ENCODE measurements around the gene NFKBIA.

The NFKBIA gene

DNA sequence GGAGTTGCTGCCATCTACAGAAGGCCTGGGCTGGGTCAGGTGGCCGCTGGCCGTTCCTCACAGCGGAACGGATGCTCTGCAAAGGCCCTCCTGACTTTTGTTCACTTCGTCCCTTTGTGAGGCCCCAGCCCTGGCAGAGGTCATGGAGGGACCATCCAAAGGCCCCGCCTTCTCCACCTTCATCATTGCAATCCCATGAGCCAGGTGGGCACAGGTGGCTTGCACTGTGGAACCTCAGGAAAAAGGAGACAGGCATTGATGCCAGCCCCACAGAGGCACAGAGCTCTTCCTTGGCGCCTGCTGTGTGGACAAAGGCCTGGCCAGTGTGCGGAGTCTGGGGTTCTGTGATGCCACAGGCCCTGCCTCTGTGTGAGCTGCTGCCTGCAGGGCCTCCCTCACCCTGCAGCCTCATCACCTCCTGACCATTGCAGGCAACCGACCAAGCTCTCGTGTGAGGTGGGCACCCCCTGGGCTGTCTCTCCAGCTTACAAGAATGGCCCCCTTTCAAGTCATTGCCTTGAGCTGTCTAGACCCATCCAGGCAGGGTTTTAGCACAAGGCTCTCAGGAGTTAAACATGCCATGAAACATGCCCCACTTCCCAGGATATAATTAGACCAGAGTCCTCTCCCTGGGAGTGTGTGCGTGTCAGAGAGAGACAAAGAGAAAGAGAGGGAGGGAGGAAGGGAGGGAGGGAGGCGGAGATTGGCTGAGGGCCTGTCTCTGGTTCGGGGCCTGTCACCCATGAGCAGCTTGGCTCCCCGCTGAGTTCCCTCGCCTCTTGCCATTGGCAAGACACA is 19.3 kb downstream of the NFKBIA start:
- Histone ChIP-seq H2AFZ (ENCODE audit: low read depth, low read length) (peak overlapping the region; percentile 48; the same call in 1 of the 2 replicates), H3K27me3 (ENCODE audit: insufficient read depth, low read length, poor library complexity) (no peaks in the 10 kb centered on the region), H3K4me2 (ENCODE audit: insufficient read depth, low read length) (no peak overlapping the region), H4K20me1 (ENCODE audit: insufficient read depth, low read length) (no peaks in the 10 kb centered on the region), H3K4me3 (ENCODE audit: low read depth in 1 of 2, low read length in 2 of 2) (no peak overlapping the region), H3K79me2 (ENCODE audit: insufficient read depth, low read length) (no peaks in the 10 kb centered on the region), H3K9ac (ENCODE audit: low read depth, low read length) (no peak overlapping the region), H3K9me3 (ENCODE audit: insufficient read depth, low read length, severe bottlenecking) (no peaks in the 10 kb centered on the region), H3K4me1 (ENCODE audit: insufficient read depth, low read length) (no peaks in the 10 kb centered on the region), H3K36me3 (ENCODE audit: insufficient read depth, low read length) (no peaks in the 10 kb centered on the region), H3K27ac (ENCODE audit: low read length) (no peak overlapping the region)
- ATAC-seq (ENCODE audit: insufficient read depth, low read depth) (peak; percentile 54), DNase-seq (no peak)
- TF ChIP-seq, protein P1, sequence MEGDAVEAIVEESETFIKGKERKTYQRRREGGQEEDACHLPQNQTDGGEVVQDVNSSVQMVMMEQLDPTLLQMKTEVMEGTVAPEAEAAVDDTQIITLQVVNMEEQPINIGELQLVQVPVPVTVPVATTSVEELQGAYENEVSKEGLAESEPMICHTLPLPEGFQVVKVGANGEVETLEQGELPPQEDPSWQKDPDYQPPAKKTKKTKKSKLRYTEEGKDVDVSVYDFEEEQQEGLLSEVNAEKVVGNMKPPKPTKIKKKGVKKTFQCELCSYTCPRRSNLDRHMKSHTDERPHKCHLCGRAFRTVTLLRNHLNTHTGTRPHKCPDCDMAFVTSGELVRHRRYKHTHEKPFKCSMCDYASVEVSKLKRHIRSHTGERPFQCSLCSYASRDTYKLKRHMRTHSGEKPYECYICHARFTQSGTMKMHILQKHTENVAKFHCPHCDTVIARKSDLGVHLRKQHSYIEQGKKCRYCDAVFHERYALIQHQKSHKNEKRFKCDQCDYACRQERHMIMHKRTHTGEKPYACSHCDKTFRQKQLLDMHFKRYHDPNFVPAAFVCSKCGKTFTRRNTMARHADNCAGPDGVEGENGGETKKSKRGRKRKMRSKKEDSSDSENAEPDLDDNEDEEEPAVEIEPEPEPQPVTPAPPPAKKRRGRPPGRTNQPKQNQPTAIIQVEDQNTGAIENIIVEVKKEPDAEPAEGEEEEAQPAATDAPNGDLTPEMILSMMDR (IDR thresholded peaks at IDR 0.05; ENCODE audit: borderline replicate concordance, extremely low read depth, low read length, poor library complexity, severe bottlenecking): no peak
- no peak for TF ChIP-seq EZH2 (IDR thresholded peaks at IDR 0.05; ENCODE audit: borderline replicate concordance, low read depth, low read length, severe bottlenecking)

DNA sequence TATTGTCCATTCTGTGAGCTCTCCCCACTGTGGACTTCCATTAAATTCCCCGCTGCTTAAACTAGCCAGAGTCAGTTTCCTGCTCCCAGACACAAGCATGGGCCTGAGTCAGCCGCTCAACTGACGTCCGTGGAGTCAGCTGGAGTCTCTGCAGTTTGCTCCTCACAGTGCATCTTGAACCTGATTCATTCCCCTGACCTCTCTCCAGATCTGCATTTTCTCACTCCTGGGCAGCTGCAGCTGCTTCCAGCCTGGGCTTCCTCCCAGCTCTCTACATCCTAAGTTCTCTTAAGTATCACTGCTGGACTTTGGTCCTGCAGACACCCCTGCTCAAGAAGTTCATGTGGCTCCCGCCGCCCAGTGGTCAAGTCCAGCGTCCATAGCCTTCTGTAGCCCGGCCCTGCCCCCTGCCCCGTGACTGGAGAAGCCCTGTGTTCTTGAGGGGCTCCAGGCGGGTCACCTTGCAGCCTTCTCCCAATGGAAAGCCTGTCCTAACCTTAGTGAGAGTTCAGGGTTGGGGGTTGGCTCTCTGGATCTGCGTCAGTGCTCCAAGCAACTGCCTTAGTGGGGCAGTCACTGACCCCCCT is 20.0 kb downstream of the NFKBIA start:
- Histone ChIP-seq H3K79me2 (ENCODE audit: insufficient read depth, low read length) (no peaks in the 10 kb centered on the region), H2AFZ (ENCODE audit: low read depth, low read length) (no peak overlapping the region), H3K36me3 (ENCODE audit: insufficient read depth, low read length) (no peaks in the 10 kb centered on the region), H3K27ac (ENCODE audit: low read length) (no peak overlapping the region), H3K4me2 (ENCODE audit: insufficient read depth, low read length) (no peak overlapping the region), H3K9ac (ENCODE audit: low read depth, low read length) (no peak overlapping the region), H3K27me3 (ENCODE audit: insufficient read depth, low read length, poor library complexity) (no peaks in the 10 kb centered on the region), H3K9me3 (ENCODE audit: insufficient read depth, low read length, severe bottlenecking) (no peaks in the 10 kb centered on the region), H3K4me1 (ENCODE audit: insufficient read depth, low read length) (no peaks in the 10 kb centered on the region), H3K4me3 (ENCODE audit: low read depth in 1 of 2, low read length in 2 of 2) (no peak overlapping the region), H4K20me1 (ENCODE audit: insufficient read depth, low read length) (no peaks in the 10 kb centered on the region)
- no peak for ATAC-seq (ENCODE audit: insufficient read depth, low read depth)
- TF ChIP-seq, protein P1 (IDR thresholded peaks at IDR 0.05; ENCODE audit: borderline replicate concordance, extremely low read depth, low read length, poor library complexity, severe bottlenecking): no peak
- TF ChIP-seq EZH2 (IDR thresholded peaks at IDR 0.05; ENCODE audit: borderline replicate concordance, low read depth, low read length, severe bottlenecking): no peak
- no peak for DNase-seq

DNA sequence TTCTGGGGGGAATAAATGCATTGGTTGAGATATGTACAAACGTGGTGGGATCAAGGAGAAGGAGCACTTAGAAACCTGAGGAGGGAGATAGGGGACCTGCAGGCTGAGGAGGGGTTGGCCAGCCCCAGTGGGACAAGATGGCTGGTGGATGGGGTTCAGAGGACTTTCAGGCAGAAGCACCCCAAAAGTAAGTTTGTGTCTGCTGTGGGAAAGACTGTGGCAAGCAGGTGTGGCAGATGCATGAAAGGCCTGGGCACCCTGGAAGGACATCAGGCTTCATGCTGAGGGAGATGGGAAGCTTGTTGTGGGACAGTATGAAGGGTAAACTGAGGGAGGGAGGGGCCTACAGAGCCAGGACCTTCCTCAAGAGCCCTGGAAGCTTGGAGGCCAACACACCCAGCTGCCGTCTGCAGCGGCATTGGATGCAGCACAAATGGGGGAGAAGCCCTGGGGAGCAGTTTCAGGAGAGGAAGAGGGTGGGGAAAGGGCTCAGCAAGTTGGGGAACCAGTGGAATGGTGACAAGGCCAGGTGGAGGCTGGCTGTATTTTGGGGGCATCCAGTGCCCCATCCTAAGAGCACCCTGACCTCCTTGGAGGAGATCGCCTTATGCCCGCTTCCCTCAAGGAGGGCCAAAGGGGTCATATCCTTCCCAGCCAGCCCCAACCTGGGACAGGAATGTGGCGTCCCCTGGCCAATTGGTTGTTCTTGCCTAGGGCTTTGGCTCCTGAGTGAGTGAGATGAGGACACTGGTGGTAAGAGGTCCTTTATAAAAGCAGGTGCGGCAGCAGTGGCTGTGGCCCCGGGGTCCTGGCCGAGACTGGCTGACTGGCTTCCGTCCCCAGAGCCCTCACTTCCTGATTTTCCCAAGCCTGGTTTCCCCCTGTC is 20.7 kb downstream of the NFKBIA start:
- no peak for ATAC-seq (ENCODE audit: insufficient read depth, low read depth)
- Histone ChIP-seq H2AFZ (ENCODE audit: low read depth, low read length) (no peak overlapping the region), H3K9ac (ENCODE audit: low read depth, low read length) (no peak overlapping the region), H3K9me3 (ENCODE audit: insufficient read depth, low read length, severe bottlenecking) (no peaks in the 10 kb centered on the region), H3K4me3 (ENCODE audit: low read depth in 1 of 2, low read length in 2 of 2) (no peak overlapping the region), H3K36me3 (ENCODE audit: insufficient read depth, low read length) (no peaks in the 10 kb centered on the region), H3K4me2 (ENCODE audit: insufficient read depth, low read length) (no peak overlapping the region), H4K20me1 (ENCODE audit: insufficient read depth, low read length) (no peaks in the 10 kb centered on the region), H3K79me2 (ENCODE audit: insufficient read depth, low read length) (no peaks in the 10 kb centered on the region), H3K4me1 (ENCODE audit: insufficient read depth, low read length) (no peaks in the 10 kb centered on the region), H3K27me3 (ENCODE audit: insufficient read depth, low read length, poor library complexity) (no peaks in the 10 kb centered on the region), H3K27ac (ENCODE audit: low read length) (no peak overlapping the region)
- TF ChIP-seq, protein P1 (IDR thresholded peaks at IDR 0.05; ENCODE audit: borderline replicate concordance, extremely low read depth, low read length, poor library complexity, severe bottlenecking): no peak
- TF ChIP-seq EZH2 (IDR thresholded peaks at IDR 0.05; ENCODE audit: borderline replicate concordance, low read depth, low read length, severe bottlenecking): no peak
- DNase-seq: no peak

Data from DND-41 (cell line).